ELR (cell line): ENCODE results near the gene HLTF.

Experiments used
- DNase-seq: peaks from one replicate; pipeline ENCODE4 v3.0.0-alpha.2; 2015; ENCODE audit warnings: low read depth

The HLTF gene

DNA sequence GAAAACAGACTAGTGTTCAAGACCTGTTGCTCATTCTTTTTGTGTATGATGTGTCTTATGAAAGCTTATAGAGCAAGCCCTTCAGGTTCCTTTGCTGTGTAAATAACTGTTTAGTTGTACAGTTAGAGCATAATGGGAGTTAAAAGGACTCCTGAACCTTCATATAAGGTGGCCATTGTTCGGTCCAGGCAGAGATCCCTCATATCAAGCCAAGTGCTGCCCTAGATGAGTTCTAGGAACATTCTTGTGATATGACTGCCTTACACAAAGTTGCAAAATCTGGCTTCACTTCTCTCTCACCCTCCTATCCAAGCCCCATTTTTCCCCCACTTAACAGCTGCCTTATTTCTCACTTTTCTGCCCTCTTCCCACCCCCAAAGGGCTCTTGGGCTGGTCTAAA, 68.1 kb downstream of the HLTF start:
- peak; percentile 52 for DNase-seq

DNA sequence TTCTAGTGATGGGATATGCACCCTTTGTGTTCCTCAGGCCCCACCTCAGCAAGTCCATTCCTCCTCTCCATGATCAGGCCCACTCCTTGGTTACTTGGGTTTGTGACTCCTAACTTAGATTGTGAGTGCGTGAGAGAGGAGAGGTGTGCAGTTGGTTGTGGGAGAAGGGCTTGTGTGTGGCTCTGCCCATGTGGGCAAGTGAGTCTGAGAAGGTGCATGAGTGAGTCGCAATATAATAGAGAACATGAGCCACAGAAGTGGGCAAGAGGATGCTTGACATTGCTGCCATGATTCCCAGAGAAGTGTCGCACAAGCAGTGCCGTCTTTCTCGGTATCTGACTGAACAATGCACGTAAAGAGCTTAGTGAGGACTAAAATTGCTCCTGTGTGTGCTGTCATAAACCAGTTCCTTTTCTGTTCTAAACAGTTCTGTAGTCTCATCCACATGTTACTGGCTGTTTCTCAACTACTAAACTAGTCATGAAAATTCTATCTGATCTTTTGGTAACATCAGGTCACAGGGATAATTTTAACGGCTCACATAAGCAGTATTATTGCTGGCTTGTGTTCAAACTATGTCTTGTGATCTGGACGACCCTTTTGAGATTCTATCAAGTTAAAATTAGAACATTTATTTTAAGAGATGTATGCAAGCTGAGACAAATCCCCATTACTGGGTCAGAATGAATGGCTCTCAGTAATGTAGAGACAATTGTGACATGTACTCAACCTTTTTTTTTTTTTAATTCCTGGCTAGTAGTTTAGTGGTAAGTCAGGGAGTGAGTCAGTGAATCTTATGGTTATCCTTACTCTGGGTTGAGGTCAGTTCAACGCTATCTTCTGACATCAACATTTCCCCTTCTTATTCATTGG, 69.4 kb downstream of the HLTF start:
- DNase-seq: peak; percentile 98

DNA sequence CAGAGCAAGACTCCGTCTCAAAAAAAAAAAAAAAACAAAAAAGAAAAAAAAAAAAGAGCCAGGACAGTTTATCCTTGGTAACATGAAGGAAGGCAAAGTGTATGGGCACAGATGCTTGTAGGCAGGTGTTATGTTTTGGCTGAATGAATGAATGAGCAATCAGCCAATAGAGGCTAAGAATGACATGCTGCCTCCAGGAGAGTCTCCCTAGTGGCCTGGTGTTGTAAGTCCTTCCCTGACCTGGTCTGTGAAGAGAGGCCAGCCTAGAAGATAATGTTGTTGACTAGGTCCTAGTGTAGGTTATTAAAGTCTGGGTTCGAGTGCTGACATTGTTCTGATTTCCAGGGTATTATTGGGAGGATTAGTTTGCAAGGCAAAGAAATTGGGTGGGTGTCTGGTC, 70.1 kb downstream of the HLTF start:
- DNase-seq: peak; percentile 31

DNA sequence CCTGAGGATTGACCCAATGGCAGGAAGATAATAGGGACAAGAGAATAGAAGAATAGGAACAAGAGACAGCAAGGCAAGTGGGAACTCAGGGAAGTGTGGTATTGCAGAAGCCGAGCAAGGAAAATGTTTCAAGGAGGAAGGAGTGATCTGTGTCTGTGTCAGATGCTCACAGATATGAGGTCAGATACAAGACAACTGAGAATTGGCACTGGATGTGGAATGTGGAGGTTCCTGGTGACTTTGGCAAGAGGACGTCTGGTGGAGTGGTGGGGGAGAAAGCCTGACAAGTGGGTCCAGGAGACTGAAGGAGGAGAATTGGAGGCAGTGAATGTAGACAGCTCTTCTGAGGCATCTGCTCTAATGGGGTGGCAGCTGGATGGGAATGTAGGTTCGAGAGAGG, 70.9 kb downstream of the HLTF start:
- peak; percentile 44 for DNase-seq

DNA sequence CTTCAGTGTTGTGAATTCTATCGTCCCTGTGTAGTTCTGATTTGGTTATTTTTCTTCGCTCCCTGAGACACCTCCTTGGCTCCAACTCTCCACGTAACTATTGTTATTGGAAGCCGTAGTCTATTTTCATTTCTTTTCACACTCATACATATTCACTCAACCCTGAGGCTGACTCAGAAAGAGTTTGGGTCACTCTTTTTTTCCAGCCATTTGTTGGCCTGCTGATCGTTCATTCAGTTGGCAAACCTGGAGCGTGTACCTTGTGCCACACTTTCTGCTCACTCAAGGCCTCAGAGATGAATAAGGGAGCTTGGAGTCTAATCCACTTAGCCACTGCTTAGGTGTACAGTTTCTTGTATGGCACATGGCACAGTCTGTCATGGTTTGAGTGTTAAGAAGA, 72.6 kb downstream of the HLTF start:
- DNase-seq: no peak

DNA sequence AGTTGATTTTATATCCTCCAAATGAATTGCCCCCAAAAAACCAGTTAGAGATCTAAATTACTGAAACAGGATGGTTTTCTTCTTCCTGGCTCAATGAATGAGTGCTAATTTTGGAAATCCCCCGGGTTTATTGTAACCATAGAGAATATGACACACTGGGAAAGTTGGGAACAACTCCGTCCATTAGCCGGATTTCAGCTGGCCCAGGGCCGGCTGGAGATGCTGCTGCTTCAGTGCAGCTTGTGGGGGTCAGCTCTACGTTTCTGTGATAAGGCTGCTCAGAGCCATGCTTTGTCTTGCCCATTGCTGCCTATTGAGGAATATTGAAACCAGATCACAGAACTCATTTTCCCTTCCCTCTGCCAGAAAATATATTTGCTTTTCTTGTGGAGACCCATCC, 74.7 kb downstream of the HLTF start:
- no peak for DNase-seq

DNA sequence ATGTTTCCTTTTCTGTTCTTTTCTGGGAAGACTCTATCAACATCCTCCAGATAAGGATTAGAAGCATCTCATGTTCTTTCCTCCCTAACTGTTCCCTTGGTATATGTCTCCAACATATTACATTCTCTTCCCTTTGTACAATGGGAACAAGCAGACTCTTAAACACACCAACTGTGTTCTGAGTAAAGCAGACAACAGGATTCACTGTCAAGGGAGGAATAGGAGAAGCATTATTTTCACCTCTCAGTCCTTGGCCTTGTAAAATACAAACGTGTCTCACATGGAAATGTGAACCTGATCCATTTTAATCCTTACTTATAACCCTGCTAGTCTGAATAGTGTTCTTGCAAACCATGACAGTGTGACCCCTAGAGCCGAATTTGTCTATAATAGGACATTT, 75.4 kb downstream of the HLTF start:
- DNase-seq: no peak

- DNase-seq: no peak
Observed at GRCh38 chr3:149010504-149010951, 75.8 kb downstream of the HLTF start.

DNA sequence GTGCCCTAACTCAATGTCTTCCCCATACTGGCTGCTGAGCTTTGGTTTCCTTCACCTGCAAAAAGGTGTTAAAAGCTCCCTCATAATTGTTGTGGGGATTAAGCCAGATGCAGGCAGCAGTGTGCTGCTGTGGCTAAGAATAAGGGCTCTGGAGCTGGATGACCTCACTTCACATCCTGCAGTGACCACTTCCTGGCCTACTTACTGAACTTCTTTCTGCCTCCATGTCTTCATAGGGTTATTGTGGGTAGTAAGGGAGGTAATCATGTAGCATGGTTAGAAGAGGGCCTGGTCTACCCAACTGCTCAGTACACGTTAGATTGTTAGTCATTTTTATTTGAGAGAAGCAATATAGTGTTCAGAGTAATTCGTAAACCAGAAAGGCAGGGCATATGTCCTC, 76.6 kb downstream of the HLTF start:
- DNase-seq: peak; percentile 58

- no peak for DNase-seq
Observed at GRCh38 chr3:149007567-149008257, 78.6 kb downstream of the HLTF start.

GRCh38 chr3:149005416-149005815, 80.9 kb downstream of the HLTF start:
- peak; percentile 48 for DNase-seq

GRCh38 chr3:149004622-149005021, 81.7 kb downstream of the HLTF start:
- no peak for DNase-seq

DNA sequence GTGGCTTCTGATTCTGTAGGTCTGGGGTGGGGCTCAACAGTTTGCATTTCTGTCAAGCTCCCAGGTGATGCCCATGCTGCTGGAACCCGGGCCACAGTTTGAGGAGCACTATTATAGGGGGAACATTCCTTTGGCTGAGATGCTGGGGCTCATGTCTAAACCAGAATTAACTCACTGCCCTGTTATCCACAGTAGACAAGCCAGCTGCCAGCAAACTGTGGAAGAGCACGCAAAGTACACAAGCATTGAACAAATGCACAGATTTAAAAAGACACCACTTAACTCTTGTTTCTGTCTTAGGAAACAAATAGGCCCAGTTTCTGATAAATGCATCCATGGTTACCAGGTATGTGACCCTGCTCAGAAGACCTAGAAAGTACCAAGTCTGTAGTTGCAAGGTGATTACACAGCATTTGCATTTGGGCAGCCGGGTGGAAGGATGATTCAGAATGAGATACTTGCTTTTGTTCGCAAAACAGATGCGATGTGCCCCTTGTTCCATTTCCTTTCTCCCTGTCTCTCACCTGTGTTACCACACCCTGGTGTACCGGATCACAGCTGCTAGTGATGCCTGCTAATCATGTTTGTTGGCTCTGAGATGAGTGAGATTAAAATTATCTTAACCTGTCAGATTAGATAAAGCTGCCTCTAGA, 82.6 kb downstream of the HLTF start:
- no peak for DNase-seq

GRCh38 chr3:149001727-149002126, 84.6 kb downstream of the HLTF start:
- DNase-seq: no peak

DNA sequence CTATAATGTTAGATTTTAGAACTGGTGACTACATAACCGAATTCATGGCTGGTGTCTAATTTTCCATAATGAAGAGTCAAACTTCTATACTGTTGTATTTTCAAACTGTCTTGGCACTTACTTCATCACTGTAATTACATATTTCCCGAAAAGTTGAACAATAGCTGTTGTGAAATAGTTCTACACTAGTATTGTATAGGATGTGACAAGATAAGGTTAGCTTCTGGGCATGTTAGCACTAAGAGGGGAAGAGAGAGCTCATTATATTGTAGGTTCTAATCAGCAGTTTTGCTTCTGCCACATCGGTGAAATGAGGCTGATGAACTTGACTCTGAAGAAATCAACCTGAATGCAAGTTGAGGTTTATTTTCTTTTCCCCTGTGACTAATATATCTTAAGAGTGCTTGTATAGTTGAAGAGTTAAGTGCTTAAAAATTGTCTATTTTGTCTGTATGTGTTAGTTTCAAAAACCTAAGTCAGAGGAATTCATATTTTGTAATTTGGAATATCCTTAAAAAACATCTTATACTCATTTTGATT, 86.1 kb downstream of the HLTF start:
- DNase-seq: no peak

GRCh38 chr3:148999806-149000205, 86.5 kb downstream of the HLTF start:
- DNase-seq: no peak

- no peak for DNase-seq
Observed at GRCh38 chr3:148998715-148999423, 87.5 kb downstream of the HLTF start.

- DNase-seq: no peak
Observed at GRCh38 chr3:148998297-148998696, 88.0 kb downstream of the HLTF start.

- DNase-seq: no peak
Observed at GRCh38 chr3:148997623-148998022, 88.7 kb downstream of the HLTF start.

GRCh38 chr3:148992635-148993255, 93.6 kb downstream of the HLTF start:
- DNase-seq: no peak

DNA sequence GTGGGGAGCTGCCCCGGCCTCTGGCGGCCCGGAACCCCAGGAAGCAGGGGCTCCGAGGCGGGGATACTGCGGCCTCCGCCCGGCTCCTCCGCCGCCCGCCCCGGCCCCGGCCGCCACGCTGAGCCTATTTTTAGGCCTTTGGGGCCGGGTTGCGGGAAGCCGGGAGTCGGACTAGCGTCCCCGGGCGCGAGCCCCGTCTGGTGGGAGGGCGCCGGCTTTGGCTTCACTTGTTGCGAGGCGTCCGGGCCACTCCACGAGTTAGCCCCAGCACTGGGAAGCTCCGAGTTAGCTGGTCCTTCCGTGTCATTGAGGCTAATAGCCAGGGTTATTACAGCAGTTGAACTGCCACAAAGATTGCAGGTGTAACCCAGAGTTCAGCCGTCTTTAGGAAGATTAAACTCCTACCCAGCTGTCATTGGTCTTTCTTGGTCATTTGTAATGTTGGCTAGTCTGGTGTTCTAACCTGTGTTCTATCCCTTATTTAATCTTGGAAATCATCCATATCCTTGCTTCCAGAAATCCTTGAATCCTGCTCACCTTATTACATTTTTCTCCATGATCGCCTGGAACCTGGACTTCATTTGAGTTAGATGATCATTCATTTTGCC, 94.2 kb downstream of the HLTF start:
- DNase-seq: peak; percentile 62
